Thoracic aorta (tissue), 2 donors: ENCODE data around the gene BET1. TPM values are rescaled to one million over a fixed set of nuclear protein-coding genes. Genes with fewer than 3 reads are reported as not detected.

Source experiments
- ATAC-seq: fragments of 150-250 bp; one replicate; pipeline ENCODE4 v1.8.0; 2017; ENCODE audit warnings: low read depth; ENCODE audit not compliant: insufficient number of reproducible peaks, low FRiP score
- DNase-seq: peaks from one replicate; pipeline ENCODE4 v3.0.0-alpha.2; 2020; ENCODE audit warnings: low spot score
- H3K27ac ChIP-seq, 2 donors: fragments of 200-600 bp; sonication (generic); 1 replicate in 1 of 2; 2 replicates in 1 of 2; pipeline ENCODE4 v1.5.1; 2016; ENCODE audit warnings: mild to moderate bottlenecking in 2 of 2, moderate library complexity in 2 of 2
- H3K27me3 ChIP-seq: fragments of 200-600 bp; sonication (generic); replicated peaks from 2 replicates; pipeline ENCODE4 v1.6.0; 2016; ENCODE audit warnings: mild to moderate bottlenecking; ENCODE audit not compliant: insufficient read depth
- H3K36me3 ChIP-seq: fragments of 200-600 bp; sonication (generic); one replicate; pipeline ENCODE4 v1.5.1; 2016
- H3K4me1 ChIP-seq, 2 donors: fragments of 200-600 bp; sonication (generic); 1 replicate in 1 of 2; 2 replicates in 1 of 2; pipeline versions ENCODE4 v1.5.1 to v1.6.0; 2016; ENCODE audit warnings: low read depth in 2 of 2, mild to moderate bottlenecking in 1 of 2; ENCODE audit not compliant: control insufficient read depth in 1 of 2
- H3K4me3 ChIP-seq: fragments of 200-600 bp; sonication (generic); 2 replicates; pipeline ENCODE4 v1.5.1; 2016; ENCODE audit warnings: mild to moderate bottlenecking
- H3K9me3 ChIP-seq: fragments of 200-600 bp; sonication (generic); 2 replicates; pipeline ENCODE4 v1.5.1; 2016
- total RNA-seq, 2 donors: library from RNA; depleted of rRNA; stranded (reverse); fragments of >200 nt; gene quantifications; one replicate each; pipeline versions ENCODE4 v1.1.0 to v1.2.3, GENCODE V29; 2016
- TF ChIP-seq, protein P1 (sequence below): fragments of 200-600 bp; sonication (generic); IDR thresholded peaks from one replicate; pipeline ENCODE4 v1.5.1; 2019; ENCODE audit warnings: antibody characterized with exemption

Gene BET1
- total RNA-seq, 2 donors from 2014 or later, result 8.3 to 10.8 TPM

GRCh38 chr7:93973134-93973533 lies 31.0 kb downstream of the BET1 start:
- DNase-seq, result no peak
- Histone ChIP-seq H3K36me3 (no peaks in the 10 kb centered on the region), H3K27ac (no peak overlapping the region), H3K4me1 (no peaks in the 10 kb centered on the region), H3K27me3 (no peaks in the 10 kb centered on the region), H3K9me3 (no peaks in the 10 kb centered on the region), H3K4me3 (no peak overlapping the region)
- ATAC-seq, result no peak
- TF ChIP-seq, protein P1, sequence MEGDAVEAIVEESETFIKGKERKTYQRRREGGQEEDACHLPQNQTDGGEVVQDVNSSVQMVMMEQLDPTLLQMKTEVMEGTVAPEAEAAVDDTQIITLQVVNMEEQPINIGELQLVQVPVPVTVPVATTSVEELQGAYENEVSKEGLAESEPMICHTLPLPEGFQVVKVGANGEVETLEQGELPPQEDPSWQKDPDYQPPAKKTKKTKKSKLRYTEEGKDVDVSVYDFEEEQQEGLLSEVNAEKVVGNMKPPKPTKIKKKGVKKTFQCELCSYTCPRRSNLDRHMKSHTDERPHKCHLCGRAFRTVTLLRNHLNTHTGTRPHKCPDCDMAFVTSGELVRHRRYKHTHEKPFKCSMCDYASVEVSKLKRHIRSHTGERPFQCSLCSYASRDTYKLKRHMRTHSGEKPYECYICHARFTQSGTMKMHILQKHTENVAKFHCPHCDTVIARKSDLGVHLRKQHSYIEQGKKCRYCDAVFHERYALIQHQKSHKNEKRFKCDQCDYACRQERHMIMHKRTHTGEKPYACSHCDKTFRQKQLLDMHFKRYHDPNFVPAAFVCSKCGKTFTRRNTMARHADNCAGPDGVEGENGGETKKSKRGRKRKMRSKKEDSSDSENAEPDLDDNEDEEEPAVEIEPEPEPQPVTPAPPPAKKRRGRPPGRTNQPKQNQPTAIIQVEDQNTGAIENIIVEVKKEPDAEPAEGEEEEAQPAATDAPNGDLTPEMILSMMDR, result no peak

- no peaks in the 10 kb centered on the region for H3K9me3 ChIP-seq
- H3K4me3 ChIP-seq, result no peak overlapping the region
- H3K36me3 ChIP-seq, result no peaks in the 10 kb centered on the region
- TF ChIP-seq, protein P1, result no peak
- H3K4me1 ChIP-seq, result no peaks in the 10 kb centered on the region
- H3K27me3 ChIP-seq, result no peaks in the 10 kb centered on the region
- DNase-seq (no peak), ATAC-seq (no peak)
- H3K27ac ChIP-seq, result no peak overlapping the region
Measured at GRCh38 chr7:93972029-93972725, 32.0 kb downstream of the BET1 start.

DNA sequence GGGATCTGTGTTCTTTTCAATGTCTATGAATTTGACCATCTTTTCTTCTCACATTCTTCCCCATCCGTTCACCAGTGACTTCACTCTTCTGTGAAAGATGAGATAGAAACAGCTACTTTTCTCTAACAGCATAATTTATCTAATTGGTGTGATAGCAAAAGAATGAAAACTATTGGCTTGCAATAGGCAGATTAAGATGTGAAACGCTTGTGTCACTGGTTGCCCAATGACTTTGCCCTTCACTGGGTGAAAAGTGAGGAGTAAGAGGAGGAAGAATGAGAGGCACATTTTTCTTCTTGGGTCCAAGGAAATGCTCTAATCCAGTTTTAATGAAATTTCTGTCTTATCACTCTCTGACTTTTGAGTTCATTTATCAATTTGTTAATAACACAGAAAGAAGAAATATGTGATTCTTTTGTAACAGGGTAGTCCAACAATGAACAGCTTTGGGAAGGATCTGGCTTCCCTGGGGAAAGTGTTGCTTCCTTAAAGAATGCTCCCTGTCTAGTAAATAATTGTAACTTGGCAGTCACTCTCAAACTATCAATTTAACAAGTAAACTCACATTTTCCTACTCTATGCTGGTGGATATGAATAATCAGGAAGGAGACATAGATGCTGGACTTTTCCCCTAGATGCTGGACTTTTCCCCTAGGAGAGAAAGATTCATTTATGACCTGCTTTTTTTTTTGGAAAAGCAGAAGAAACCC lies 35.1 kb downstream of the BET1 start:
- DNase-seq (no peak), ATAC-seq (no peak)
- Histone ChIP-seq H3K27ac (no peak overlapping the region), H3K36me3 (no peaks in the 10 kb centered on the region), H3K4me3 (no peak overlapping the region), H3K27me3 (no peaks in the 10 kb centered on the region), H3K4me1 (no peaks in the 10 kb centered on the region), H3K9me3 (no peaks in the 10 kb centered on the region)
- TF ChIP-seq, protein P1, result no peak

GRCh38 chr7:93964813-93965212 lies 39.3 kb downstream of the BET1 start:
- Histone ChIP-seq H3K4me1 (no peaks in the 10 kb centered on the region), H3K9me3 (no peaks in the 10 kb centered on the region), H3K4me3 (no peak overlapping the region), H3K27ac (no peak overlapping the region), H3K36me3 (no peaks in the 10 kb centered on the region), H3K27me3 (no peaks in the 10 kb centered on the region)
- no peak for DNase-seq
- ATAC-seq, result no peak
- TF ChIP-seq, protein P1, result no peak

DNA sequence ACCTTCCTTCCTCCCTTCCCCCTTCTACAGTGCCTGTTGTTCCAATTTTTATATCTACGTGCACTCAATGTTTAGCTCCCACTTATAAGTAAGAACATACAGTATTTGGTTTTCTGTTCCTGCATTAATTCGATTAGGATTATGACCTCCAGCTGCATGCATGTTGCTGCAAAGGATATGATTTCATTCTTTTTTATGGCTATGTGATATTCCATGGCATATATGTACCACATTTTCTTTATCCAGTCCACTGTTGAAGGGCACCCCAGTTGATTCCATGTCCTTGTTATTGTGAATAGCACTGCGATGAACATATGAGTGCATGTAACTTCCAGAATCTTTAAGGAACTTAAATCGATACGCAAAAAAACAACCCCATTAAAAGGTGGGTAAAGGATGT lies 39.9 kb downstream of the BET1 start:
- no peak overlapping the region for H3K4me3 ChIP-seq
- H3K27ac ChIP-seq, result no peak overlapping the region
- H3K4me1 ChIP-seq, result no peaks in the 10 kb centered on the region
- no peaks in the 10 kb centered on the region for H3K27me3 ChIP-seq
- ATAC-seq, result no peak
- TF ChIP-seq, protein P1, result no peak
- H3K9me3 ChIP-seq, result no peaks in the 10 kb centered on the region
- DNase-seq, result no peak
- no peaks in the 10 kb centered on the region for H3K36me3 ChIP-seq
